Measurements from ENCODE around the gene HPSE2.

HPSE2 gene

GRCh38 chr10:98456043-98456570 lies 779.5 kb downstream of the HPSE2 start:
- DNase-seq = no peak

- no peak for DNase-seq
Observed at GRCh38 chr10:98453729-98454128, 781.9 kb downstream of the HPSE2 start.

GRCh38 chr10:98450618-98451017 lies 785.0 kb downstream of the HPSE2 start:
- DNase-seq = no peak

- DNase-seq = no peak
Observed at GRCh38 chr10:98449287-98449686, 786.4 kb downstream of the HPSE2 start.

- DNase-seq = peak; percentile 50 to 82 (median 59)
Observed at GRCh38 chr10:98446661-98447221, 788.9 kb downstream of the HPSE2 start, which contains the start of gene HPS1. Gene HPS1 (minus strand): TSS chr10:98446935. CDS start chr10:98443240, 3,695 bp downstream.

- peak in 2 of 5 donors; percentile 15 to 28 for DNase-seq
Observed at GRCh38 chr10:98446151-98446660, 789.4 kb downstream of the HPSE2 start.

- no peak for DNase-seq
Observed at GRCh38 chr10:98445200-98445812, 790.3 kb downstream of the HPSE2 start.

GRCh38 chr10:98444314-98445006 lies 791.2 kb downstream of the HPSE2 start:
- no peak for DNase-seq

- no peak for DNase-seq
Observed at GRCh38 chr10:98438715-98439114, 796.9 kb downstream of the HPSE2 start.

GRCh38 chr10:98436704-98437103 lies 798.9 kb downstream of the HPSE2 start:
- DNase-seq = no peak

- DNase-seq = no peak
Observed at GRCh38 chr10:98435178-98435577, 800.5 kb downstream of the HPSE2 start.

- DNase-seq = no peak
Observed at GRCh38 chr10:98433881-98434732, 801.5 kb downstream of the HPSE2 start.

- no peak for DNase-seq
Observed at GRCh38 chr10:98433371-98433770, 802.3 kb downstream of the HPSE2 start.

GRCh38 chr10:98432330-98432729 lies 803.3 kb downstream of the HPSE2 start:
- no peak for DNase-seq

GRCh38 chr10:98431016-98431415 lies 804.6 kb downstream of the HPSE2 start:
- DNase-seq = no peak

GRCh38 chr10:98430427-98430826 lies 805.2 kb downstream of the HPSE2 start:
- DNase-seq = no peak

GRCh38 chr10:98429320-98430072 lies 806.2 kb downstream of the HPSE2 start:
- no peak for DNase-seq

- DNase-seq = no peak
Observed at GRCh38 chr10:98427011-98427515, 808.6 kb downstream of the HPSE2 start.

GRCh38 chr10:98425511-98426352 lies 809.9 kb downstream of the HPSE2 start:
- DNase-seq = peak in 2 of 5 donors; percentile 11 to 48
